ENCODE measurements around the gene MT1B. TPM values are rescaled to one million over a fixed set of nuclear protein-coding genes. Genes with fewer than 3 reads are reported as not detected.
A peak's percentile ranks its signal among the peaks of the same experiment; 100 is the strongest.

MT1B gene
- total and polyA plus RNA-seq, 2 of the 13 experiments (the other 11 are each of a cell fraction or from before 2014, with no cell fraction given): 0.89 TPM; not detected in 1

DNA sequence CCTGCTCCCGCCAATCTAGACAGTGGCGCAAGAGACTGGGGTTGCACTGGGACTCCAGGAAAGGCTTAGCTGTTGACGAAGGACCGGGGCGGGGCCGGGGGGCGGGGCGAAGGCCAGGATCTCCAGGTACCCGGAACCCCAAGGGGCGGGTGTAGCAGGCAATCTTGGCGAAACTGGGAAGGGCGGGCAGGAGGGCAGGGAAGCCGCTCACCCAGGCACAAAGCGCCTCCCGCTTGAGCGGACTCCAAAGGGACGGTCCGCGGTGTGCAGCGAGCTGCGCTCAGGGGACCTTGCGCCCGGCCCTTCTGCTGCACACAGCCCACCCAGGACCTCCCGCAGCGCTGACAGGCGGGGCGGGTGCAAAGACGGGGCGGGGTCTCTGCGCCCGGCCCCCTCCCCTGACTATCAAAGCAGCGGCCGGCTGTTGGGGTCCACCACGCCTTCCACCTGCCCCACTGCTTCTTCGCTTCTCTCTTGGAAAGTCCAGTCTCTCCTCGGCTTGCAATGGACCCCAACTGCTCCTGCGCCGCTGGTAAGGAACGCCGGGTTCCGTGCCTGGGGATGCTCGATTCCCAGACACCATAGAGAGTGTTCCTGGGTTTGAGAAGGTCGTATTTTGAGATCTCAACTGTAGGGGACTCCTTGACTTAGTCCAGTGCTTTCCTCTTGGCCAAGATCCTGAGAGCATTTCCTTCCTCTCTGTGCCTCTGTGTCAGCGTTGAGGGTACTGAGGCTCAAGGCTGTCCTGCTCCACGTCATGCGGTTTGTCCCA lies 6.1 kb downstream of the MT1B start, which contains the start of gene MT1F (continued):
- no peak for TF ChIP-seq ZEB1 (IDR thresholded peaks at IDR 0.05; ENCODE audit: insufficient replicate concordance, low read depth)
- TF ChIP-seq ARHGAP35 (CRISPR knock-in tag; IDR thresholded peaks at IDR 0.05; ENCODE audit: borderline replicate concordance): no peak
- TF ChIP-seq, protein P1, sequence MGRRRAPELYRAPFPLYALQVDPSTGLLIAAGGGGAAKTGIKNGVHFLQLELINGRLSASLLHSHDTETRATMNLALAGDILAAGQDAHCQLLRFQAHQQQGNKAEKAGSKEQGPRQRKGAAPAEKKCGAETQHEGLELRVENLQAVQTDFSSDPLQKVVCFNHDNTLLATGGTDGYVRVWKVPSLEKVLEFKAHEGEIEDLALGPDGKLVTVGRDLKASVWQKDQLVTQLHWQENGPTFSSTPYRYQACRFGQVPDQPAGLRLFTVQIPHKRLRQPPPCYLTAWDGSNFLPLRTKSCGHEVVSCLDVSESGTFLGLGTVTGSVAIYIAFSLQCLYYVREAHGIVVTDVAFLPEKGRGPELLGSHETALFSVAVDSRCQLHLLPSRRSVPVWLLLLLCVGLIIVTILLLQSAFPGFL (CRISPR knock-in tag; IDR thresholded peaks at IDR 0.05): no peak
- TF ChIP-seq ZFP82 (CRISPR knock-in tag; IDR thresholded peaks at IDR 0.05; ENCODE audit: borderline replicate concordance): no peak
- TF ChIP-seq, protein P2, sequence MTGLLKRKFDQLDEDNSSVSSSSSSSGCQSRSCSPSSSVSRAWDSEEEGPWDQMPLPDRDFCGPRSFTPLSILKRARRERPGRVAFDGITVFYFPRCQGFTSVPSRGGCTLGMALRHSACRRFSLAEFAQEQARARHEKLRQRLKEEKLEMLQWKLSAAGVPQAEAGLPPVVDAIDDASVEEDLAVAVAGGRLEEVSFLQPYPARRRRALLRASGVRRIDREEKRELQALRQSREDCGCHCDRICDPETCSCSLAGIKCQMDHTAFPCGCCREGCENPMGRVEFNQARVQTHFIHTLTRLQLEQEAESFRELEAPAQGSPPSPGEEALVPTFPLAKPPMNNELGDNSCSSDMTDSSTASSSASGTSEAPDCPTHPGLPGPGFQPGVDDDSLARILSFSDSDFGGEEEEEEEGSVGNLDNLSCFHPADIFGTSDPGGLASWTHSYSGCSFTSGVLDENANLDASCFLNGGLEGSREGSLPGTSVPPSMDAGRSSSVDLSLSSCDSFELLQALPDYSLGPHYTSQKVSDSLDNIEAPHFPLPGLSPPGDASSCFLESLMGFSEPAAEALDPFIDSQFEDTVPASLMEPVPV (CRISPR knock-in tag; IDR thresholded peaks at IDR 0.05): 0 out of 2 replicates have a peak, but pooled peaks have one; percentile 36
- 0 out of 2 replicates have a peak, but pooled peaks have one; percentile 7 for TF ChIP-seq KDM6A (CRISPR knock-in tag; IDR thresholded peaks at IDR 0.05; ENCODE audit: low read depth)
- TF ChIP-seq, protein P3, sequence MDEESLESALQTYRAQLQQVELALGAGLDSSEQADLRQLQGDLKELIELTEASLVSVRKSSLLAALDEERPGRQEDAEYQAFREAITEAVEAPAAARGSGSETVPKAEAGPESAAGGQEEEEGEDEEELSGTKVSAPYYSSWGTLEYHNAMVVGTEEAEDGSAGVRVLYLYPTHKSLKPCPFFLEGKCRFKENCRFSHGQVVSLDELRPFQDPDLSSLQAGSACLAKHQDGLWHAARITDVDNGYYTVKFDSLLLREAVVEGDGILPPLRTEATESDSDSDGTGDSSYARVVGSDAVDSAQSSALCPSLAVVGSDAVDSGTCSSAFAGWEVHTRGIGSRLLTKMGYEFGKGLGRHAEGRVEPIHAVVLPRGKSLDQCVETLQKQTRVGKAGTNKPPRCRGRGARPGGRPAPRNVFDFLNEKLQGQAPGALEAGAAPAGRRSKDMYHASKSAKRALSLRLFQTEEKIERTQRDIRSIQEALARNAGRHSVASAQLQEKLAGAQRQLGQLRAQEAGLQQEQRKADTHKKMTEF (CRISPR knock-in tag; IDR thresholded peaks at IDR 0.05): peak; percentile 49
- TF ChIP-seq, protein P4, sequence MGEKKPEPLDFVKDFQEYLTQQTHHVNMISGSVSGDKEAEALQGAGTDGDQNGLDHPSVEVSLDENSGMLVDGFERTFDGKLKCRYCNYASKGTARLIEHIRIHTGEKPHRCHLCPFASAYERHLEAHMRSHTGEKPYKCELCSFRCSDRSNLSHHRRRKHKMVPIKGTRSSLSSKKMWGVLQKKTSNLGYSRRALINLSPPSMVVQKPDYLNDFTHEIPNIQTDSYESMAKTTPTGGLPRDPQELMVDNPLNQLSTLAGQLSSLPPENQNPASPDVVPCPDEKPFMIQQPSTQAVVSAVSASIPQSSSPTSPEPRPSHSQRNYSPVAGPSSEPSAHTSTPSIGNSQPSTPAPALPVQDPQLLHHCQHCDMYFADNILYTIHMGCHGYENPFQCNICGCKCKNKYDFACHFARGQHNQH (CRISPR knock-in tag; IDR thresholded peaks at IDR 0.05): peak; percentile 33; the same call in 1 of the 2 replicates
- TF ChIP-seq MYNN (CRISPR knock-in tag; IDR thresholded peaks at IDR 0.05; ENCODE audit: low read depth): no peak
- TF ChIP-seq, protein P5, sequence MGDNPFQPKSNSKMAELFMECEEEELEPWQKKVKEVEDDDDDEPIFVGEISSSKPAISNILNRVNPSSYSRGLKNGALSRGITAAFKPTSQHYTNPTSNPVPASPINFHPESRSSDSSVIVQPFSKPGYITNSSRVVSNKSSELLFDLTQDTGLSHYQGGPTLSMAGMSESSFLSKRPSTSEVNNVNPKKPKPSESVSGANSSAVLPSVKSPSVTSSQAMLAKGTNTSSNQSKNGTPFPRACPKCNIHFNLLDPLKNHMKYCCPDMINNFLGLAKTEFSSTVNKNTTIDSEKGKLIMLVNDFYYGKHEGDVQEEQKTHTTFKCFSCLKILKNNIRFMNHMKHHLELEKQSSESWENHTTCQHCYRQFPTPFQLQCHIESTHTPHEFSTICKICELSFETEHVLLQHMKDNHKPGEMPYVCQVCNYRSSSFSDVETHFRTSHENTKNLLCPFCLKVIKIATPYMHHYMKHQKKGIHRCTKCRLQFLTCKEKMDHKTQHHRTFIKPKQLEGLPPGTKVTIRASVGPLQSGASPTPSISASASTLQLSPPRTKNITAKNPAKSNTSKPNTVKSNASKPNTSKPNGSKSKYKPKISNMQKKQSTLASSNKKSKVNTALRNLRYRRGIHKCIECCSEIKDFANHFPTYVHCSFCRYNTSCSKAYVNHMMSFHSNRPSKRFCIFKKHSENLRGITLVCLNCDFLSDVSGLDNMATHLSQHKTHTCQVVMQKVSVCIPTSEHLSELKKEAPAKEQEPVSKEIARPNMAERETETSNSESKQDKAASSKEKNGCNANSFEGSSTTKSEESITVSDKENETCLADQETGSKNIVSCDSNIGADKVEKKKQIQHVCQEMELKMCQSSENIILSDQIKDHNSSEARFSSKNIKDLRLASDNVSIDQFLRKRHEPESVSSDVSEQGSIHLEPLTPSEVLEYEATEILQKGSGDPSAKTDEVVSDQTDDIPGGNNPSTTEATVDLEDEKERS (CRISPR knock-in tag; IDR thresholded peaks at IDR 0.05): no peak
- no peak for TF ChIP-seq THAP11 (CRISPR knock-in tag; IDR thresholded peaks at IDR 0.05)
- TF ChIP-seq, protein P6, sequence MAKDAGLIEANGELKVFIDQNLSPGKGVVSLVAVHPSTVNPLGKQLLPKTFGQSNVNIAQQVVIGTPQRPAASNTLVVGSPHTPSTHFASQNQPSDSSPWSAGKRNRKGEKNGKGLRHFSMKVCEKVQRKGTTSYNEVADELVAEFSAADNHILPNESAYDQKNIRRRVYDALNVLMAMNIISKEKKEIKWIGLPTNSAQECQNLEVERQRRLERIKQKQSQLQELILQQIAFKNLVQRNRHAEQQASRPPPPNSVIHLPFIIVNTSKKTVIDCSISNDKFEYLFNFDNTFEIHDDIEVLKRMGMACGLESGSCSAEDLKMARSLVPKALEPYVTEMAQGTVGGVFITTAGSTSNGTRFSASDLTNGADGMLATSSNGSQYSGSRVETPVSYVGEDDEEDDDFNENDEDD (CRISPR knock-in tag; IDR thresholded peaks at IDR 0.05; ENCODE audit: borderline replicate concordance): 0 out of 2 replicates have a peak, but pooled peaks have one; percentile 89
- TF ChIP-seq ZFX (CRISPR knock-in tag; IDR thresholded peaks at IDR 0.05; ENCODE audit: low read depth): no peak
- TF ChIP-seq ZFY (CRISPR knock-in tag; IDR thresholded peaks at IDR 0.05): no peak
- no peak for TF ChIP-seq ZNF737 (CRISPR knock-in tag; IDR thresholded peaks at IDR 0.05; ENCODE audit: borderline replicate concordance)
- TF ChIP-seq YY1 (IDR thresholded peaks at IDR 0.05; ENCODE audit: insufficient read depth, insufficient replicate concordance, low read depth, low read length): no peak
- no peak for TF ChIP-seq ATRX (CRISPR knock-in tag; IDR thresholded peaks at IDR 0.05; ENCODE audit: borderline replicate concordance)
- TF ChIP-seq GLI4 (CRISPR knock-in tag; IDR thresholded peaks at IDR 0.05; ENCODE audit: borderline replicate concordance): no peak
